Peyer's patch (tissue), 4 donors: ENCODE data around the gene ACAP2. TPM values are rescaled to one million over a fixed set of nuclear protein-coding genes. Genes with fewer than 3 reads are reported as not detected.
"Not testable (repeated sequence)": the region's sequence is repeated elsewhere in the genome, so short reads cannot be mapped to it uniquely, and the experiment has no call there.

Source experiments
- DNase-seq, 3 donors: peaks; one replicate each; pipeline ENCODE4 v3.0.0-alpha.2; 2017 to 2019
- H3K27ac ChIP-seq, 4 donors: fragments of 200-600 bp; sonication (generic); one replicate each; pipeline ENCODE4 v1.5.1; 2016 to 2019
- H3K27me3 ChIP-seq, 2 donors: fragments of 200-600 bp; sonication (generic); one replicate each; pipeline ENCODE4 v1.5.1; 2019
- H3K36me3 ChIP-seq, 3 donors: fragments of 200-600 bp; sonication (generic); one replicate each; pipeline ENCODE4 v1.5.1; 2016 to 2019
- H3K4me1 ChIP-seq, 4 donors: fragments of 200-600 bp; sonication (generic); one replicate each; pipeline ENCODE4 v1.5.1; 2016 to 2019
- H3K4me3 ChIP-seq, 4 donors: fragments of 200-600 bp; sonication (generic); 1 replicate in 3 of 4; 2 replicates in 1 of 4; pipeline ENCODE4 v1.5.1; 2016 to 2019; ENCODE audit warnings: mild to moderate bottlenecking in 1 of 4
- H3K9me3 ChIP-seq, 4 donors: fragments of 200-600 bp; sonication (generic); one replicate each; pipeline ENCODE4 v1.5.1; 2016 to 2019; ENCODE audit warnings: mild to moderate bottlenecking in 1 of 4
- POLR2A ChIP-seq, 2 donors: fragments of 450-650 bp; IDR thresholded peaks; one replicate each; pipeline ENCODE4 v1.5.1; 2017; ENCODE audit warnings: antibody characterized with exemption in 2 of 2, mild to moderate bottlenecking in 2 of 2, moderate library complexity in 2 of 2
- total RNA-seq, 4 donors: library from RNA; depleted of rRNA; stranded (reverse); fragments of >200 nt; gene quantifications; one replicate each; pipeline ENCODE4 v1.1.0, GENCODE V29; 2016
- TF ChIP-seq, protein P1 (sequence below), 6 experiments: fragments of 450-650 bp in 4 of 6; fragments of 200-600 bp in 2 of 6; sonication (generic) in 1 of 6; IDR thresholded peaks; one replicate each; pipeline ENCODE4 v1.5.1; 2017 to 2019; ENCODE audit warnings: antibody characterized with exemption in 6 of 6, mild to moderate bottlenecking in 3 of 6, moderate library complexity in 1 of 6

Gene ACAP2
- total RNA-seq, 4 donors from 2014 or later: 63.7 to 96.6 (median 65.9) TPM

DNA sequence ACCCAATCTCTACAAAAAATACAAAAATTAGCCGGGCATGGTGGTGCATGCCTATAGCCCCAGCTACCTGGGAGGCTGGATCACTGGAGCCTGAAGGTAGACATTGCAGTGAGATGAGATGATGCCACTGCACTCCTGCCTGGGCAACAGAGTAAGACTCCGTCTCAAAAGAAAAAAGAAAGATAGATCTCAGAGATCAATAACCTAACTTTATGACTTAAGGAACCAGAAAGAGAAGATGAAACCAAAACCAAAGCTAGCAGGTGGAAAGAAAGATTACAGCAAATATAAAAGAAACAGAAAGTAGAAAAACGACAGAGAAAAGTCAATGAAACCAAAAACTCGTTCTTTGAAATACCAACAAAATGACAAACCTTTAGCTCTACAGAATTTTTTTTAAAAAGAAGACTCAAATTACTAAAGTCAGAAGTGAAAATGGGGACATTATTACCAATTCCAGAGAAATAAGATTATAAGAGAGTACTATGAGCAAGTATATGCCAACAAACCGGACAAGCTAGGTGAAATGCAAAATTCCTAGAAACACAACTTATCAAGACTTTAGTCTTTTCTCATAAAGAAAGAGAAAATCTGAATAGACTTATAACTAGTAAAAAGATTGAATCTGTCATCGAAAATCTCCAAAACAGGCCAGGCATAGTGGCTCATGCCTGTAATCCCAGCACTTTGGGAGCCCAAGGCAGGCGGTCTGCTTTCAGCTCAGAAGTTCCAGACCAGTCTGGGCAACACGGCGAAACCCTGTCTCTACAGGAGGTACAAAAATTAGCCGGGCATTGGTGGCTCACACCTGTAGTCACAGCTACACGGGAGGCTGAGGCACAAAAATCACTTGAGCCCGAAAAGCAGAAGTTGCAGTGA lies 35.0 kb downstream of the ACAP2 start:
- TF ChIP-seq POLR2A (IDR thresholded peaks at IDR 0.05): no peak
- TF ChIP-seq, protein P1, sequence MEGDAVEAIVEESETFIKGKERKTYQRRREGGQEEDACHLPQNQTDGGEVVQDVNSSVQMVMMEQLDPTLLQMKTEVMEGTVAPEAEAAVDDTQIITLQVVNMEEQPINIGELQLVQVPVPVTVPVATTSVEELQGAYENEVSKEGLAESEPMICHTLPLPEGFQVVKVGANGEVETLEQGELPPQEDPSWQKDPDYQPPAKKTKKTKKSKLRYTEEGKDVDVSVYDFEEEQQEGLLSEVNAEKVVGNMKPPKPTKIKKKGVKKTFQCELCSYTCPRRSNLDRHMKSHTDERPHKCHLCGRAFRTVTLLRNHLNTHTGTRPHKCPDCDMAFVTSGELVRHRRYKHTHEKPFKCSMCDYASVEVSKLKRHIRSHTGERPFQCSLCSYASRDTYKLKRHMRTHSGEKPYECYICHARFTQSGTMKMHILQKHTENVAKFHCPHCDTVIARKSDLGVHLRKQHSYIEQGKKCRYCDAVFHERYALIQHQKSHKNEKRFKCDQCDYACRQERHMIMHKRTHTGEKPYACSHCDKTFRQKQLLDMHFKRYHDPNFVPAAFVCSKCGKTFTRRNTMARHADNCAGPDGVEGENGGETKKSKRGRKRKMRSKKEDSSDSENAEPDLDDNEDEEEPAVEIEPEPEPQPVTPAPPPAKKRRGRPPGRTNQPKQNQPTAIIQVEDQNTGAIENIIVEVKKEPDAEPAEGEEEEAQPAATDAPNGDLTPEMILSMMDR (IDR thresholded peaks at IDR 0.05): no peak
- no peaks in the 10 kb centered on the region for H3K9me3 ChIP-seq
- H3K36me3 ChIP-seq: no peaks in the 10 kb centered on the region
- no peaks in the 10 kb centered on the region for H3K4me1 ChIP-seq
- H3K27ac ChIP-seq: no peak overlapping the region
- no peaks in the 10 kb centered on the region for H3K27me3 ChIP-seq
- H3K4me3 ChIP-seq: no peak overlapping the region
- no peak for DNase-seq

DNA sequence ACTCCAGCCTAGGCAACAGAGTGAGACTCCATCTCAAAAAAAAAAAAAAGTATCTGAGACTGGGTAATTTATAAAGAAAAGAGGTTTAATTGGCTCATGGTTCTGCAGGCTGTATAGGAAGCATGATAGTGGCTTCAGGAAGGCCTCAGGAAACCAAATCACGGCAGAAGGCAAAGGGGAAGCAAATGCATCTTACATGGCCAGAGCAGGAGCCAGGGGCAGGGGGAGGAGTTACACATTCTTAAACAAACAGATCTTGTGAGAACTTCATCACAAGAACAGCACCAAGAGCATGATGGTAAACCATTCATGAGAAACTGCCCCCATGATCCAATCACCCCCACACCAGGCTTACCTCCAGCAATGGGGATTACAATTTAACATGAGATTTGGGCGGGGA lies 37.2 kb downstream of the ACAP2 start:
- H3K9me3 ChIP-seq: no peaks in the 10 kb centered on the region
- H3K36me3 ChIP-seq: no peaks in the 10 kb centered on the region
- no peak overlapping the region for H3K27ac ChIP-seq
- TF ChIP-seq, protein P1 (IDR thresholded peaks at IDR 0.05): no peak
- no peak for TF ChIP-seq POLR2A (IDR thresholded peaks at IDR 0.05)
- no peak for DNase-seq
- H3K4me3 ChIP-seq: no peak overlapping the region
- H3K27me3 ChIP-seq: no peaks in the 10 kb centered on the region
- H3K4me1 ChIP-seq: no peaks in the 10 kb centered on the region

DNA sequence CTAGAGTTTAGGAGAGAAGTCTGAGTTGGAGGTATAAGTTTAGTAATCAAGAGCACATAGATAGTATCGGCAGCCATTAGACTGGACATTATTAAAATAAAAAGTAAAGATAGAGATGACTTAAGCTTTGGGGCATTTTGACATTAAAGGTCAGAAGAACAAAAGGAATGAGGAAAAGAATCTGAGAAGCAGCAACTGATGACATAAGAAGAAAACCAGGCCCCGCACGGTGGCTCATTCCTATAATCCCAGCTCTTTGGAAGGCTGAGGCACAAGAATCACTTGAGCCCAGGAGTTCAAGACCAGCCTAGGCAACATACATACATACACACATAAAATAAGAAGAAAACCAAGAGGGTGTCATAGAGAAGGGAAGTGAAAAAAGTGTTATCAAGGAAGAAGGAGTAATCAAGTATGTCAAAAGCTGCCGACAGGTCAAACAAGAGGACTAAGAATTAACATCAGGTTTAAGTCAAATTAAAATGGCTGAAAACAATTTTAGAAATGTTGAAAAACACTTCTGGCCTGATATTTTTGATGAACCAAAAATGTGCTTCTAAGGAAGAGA lies 38.9 kb downstream of the ACAP2 start:
- H3K36me3 ChIP-seq: no peaks in the 10 kb centered on the region
- H3K9me3 ChIP-seq: no peaks in the 10 kb centered on the region
- no peaks in the 10 kb centered on the region for H3K4me1 ChIP-seq
- no peak overlapping the region for H3K27ac ChIP-seq
- no peaks in the 10 kb centered on the region for H3K27me3 ChIP-seq
- no peak overlapping the region for H3K4me3 ChIP-seq
- no peak for DNase-seq
- TF ChIP-seq, protein P1 (IDR thresholded peaks at IDR 0.05): no peak
- TF ChIP-seq POLR2A (IDR thresholded peaks at IDR 0.05): no peak

DNA sequence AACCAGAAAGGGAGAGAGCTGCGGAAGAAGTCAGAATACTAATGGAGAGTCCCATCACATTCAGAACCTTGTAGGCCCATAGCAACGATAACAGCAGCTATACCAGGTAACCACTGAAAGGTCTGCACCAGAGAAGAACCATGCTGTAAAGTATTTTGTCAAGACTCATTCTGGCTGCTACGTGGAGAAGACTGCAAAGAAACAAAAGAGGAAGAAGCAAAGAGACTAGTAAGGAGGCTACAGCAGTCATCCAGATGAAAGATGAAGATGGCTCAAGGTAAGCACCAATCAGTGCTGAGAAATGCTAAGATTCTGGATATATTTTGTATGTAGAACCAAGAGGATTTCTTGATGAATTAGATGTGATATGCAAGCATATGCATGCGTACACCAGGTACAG lies 39.6 kb downstream of the ACAP2 start:
- no peaks in the 10 kb centered on the region for H3K27me3 ChIP-seq
- H3K27ac ChIP-seq: no peak overlapping the region
- no peaks in the 10 kb centered on the region for H3K36me3 ChIP-seq
- H3K4me1 ChIP-seq: no peaks in the 10 kb centered on the region
- no peak for DNase-seq
- TF ChIP-seq, protein P1 (IDR thresholded peaks at IDR 0.05): no peak
- TF ChIP-seq POLR2A (IDR thresholded peaks at IDR 0.05): no peak
- no peaks in the 10 kb centered on the region for H3K9me3 ChIP-seq
- no peak overlapping the region for H3K4me3 ChIP-seq

DNA sequence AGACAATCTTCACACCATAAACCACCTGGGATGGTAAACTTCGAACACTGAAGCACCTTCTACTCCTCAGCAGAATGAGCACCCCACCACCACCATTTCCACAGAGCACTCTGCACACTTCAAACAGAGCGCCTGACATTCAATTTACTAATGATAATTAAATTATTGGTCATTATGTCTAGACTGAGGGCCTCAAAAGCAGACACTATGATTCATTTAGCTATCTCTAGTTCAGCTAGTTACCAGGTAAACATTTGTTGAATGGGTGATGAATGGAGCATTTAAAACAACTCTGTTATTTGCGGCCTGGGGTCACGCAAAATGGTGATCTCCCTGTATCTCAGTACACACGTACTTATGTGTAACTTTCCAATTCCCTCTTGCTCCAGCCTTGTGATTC lies 40.9 kb downstream of the ACAP2 start:
- Histone ChIP-seq H3K36me3 (no peaks in the 10 kb centered on the region), H3K27ac (no peak overlapping the region), H3K4me1 (no peaks in the 10 kb centered on the region), H3K9me3 (no peaks in the 10 kb centered on the region), H3K4me3 (no peak overlapping the region), H3K27me3 (no peaks in the 10 kb centered on the region)
- no peak for TF ChIP-seq POLR2A (IDR thresholded peaks at IDR 0.05)
- TF ChIP-seq, protein P1 (IDR thresholded peaks at IDR 0.05): no peak
- DNase-seq: no peak

DNA sequence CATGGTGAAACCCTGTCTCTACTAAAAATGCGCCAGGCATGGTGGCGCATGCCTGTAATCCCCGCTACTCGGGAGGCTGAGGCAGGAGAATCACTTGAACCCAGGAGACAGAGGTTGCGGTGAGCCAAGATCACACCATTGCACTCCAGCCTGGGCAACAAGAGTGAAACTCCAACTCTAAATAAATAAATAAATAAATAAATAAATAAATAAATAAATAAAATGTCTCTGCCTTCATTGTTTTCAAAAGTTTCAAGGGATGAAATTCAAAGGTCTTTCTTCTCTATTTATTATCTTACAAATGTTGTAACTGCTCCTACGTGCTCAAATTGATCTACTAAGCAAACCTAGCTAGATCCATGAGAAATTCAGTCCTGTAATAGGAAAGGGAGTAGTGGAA lies 44.4 kb downstream of the ACAP2 start:
- H3K4me3 ChIP-seq, H3K4me1 ChIP-seq, H3K9me3 ChIP-seq, H3K36me3 ChIP-seq, DNase-seq, H3K27ac ChIP-seq, H3K27me3 ChIP-seq: not testable (repeated sequence)
